SK-N-MC (cell line): ENCODE measurements around the gene LRP1-AS.

Source experiments
- EZH2 ChIP-seq: fragments of 200-600 bp; sonication (generic); IDR thresholded peaks from one replicate; pipeline ENCODE4 v1.6.1; 2017; ENCODE audit warnings: antibody characterized with exemption
- POLR2AphosphoS5 ChIP-seq: IDR thresholded peaks from 2 replicates; pipeline ENCODE4 v1.6.1; 2012; ENCODE audit warnings: mild to moderate bottlenecking, low read depth, low read length, borderline replicate concordance

GRCh38 chr12:57164454-57164853 lies 17.0 kb upstream of the LRP1-AS start:
- TF ChIP-seq POLR2AphosphoS5: no peak
- no peak for TF ChIP-seq EZH2
